HepG2 (cell line): ENCODE data around the gene CYRIA. TPM values are rescaled to one million over a fixed set of nuclear protein-coding genes. Genes with fewer than 3 reads are reported as not detected.
A peak's percentile ranks its signal among the peaks of the same experiment; 100 is the strongest.

ENCODE experiments used
- ATAC-seq: fragments of 200-7000 bp; cut with Tn5 transposase; 3 replicates; pipeline ENCODE4 v1.9.1; 2020; ENCODE audit warnings: mild to moderate bottlenecking, moderate library complexity
- BruUV-seq: library from RNA; stranded (reverse); fragments of 400-500 nt; replicated peaks from 2 replicates; lab custom pipeline; 2021; lab: Mats Ljungman, UMichigan
- CTCF ChIA-PET: fragments of 300-600 bp; formaldehyde crosslinking; extraction: SDS; loops from one replicate; lab custom pipeline; 2021; ENCODE audit warnings: low total read pairs, inconsistent platforms, low intra/inter-chr PET ratio; lab: Yijun Ruan, JAX
- POLR2A ChIA-PET: fragments of 350-600 bp; sonication (Branson Sonifier 250); formaldehyde crosslinking; loops from one replicate; lab custom pipeline; 2020; ENCODE audit warnings: antibody characterized with exemption, inconsistent platforms; lab: Yijun Ruan, JAX
- DNase-seq: peaks from one replicate; pipeline ENCODE4 v3.0.0-alpha.2; 2015; ENCODE audit warnings: low spot score
- FAIRE-seq: peaks from 3 replicates; lab custom pipeline; 2011; peaks lifted over from hg19 to GRCh38; lab: Jason Lieb, UNC
- H2AFZ ChIP-seq: one replicate; pipeline ENCODE4 v1.6.1; 2011; ENCODE audit warnings: low read length, inconsistent platforms
- H3K27ac ChIP-seq: fragments of 300-600 bp; 3 replicates; pipeline ENCODE4 v1.8.0; 2011; ENCODE audit warnings: mixed run types, mild to moderate bottlenecking, mixed read lengths, low read length, inconsistent platforms; ENCODE audit not compliant: insufficient read depth; ENCODE audit errors: extremely low read length
- H3K27me3 ChIP-seq, 2 experiments: fragments of 200-600 bp in 1 of 2; 2 replicates in 1 of 2; 3 replicates in 1 of 2; pipeline versions ENCODE4 v1.6.0 to v1.8.0; 2011; ENCODE audit warnings: low read length in 2 of 2, mild to moderate bottlenecking in 2 of 2, moderate library complexity in 2 of 2, inconsistent platforms in 1 of 2; ENCODE audit not compliant: insufficient read depth in 2 of 2, control insufficient read depth in 1 of 2
- H3K36me3 ChIP-seq, 2 experiments: fragments of 200-600 bp in 1 of 2; replicated peaks in 1 of 2; 2 replicates in 1 of 2; 3 replicates in 1 of 2; pipeline versions ENCODE4 v1.5.1 to v1.8.0; 2011; ENCODE audit warnings: low read length in 2 of 2, inconsistent platforms in 1 of 2; ENCODE audit not compliant: insufficient read depth in 2 of 2, control insufficient read depth in 1 of 2
- H3K4me1 ChIP-seq: 2 replicates; pipeline ENCODE4 v1.5.1; 2012; ENCODE audit warnings: low read length, inconsistent platforms; ENCODE audit not compliant: insufficient read depth
- H3K4me2 ChIP-seq: 2 replicates; pipeline ENCODE4 v1.6.0; 2011; ENCODE audit warnings: low read depth, low read length, inconsistent platforms
- H3K4me3 ChIP-seq, 3 experiments: fragments of 200-600 bp in 1 of 3; sonication (generic), shearing (Covaris generic) in 1 of 3; replicated peaks in 1 of 3; 2 replicates each; pipeline ENCODE4 v1.5.1; 2011 to 2016; ENCODE audit warnings: low read length in 3 of 3, inconsistent platforms in 2 of 3, low read depth in 2 of 3, mild to moderate bottlenecking in 2 of 3, control low read depth in 1 of 3, mixed read lengths in 1 of 3; ENCODE audit not compliant: insufficient read depth in 1 of 3
- H3K79me2 ChIP-seq: one replicate; pipeline ENCODE4 v1.6.1; 2011; ENCODE audit warnings: low read length, inconsistent platforms; ENCODE audit not compliant: insufficient read depth
- H3K9ac ChIP-seq: 2 replicates; pipeline ENCODE4 v1.6.0; 2011; ENCODE audit warnings: mild to moderate bottlenecking, low read depth, low read length, inconsistent platforms; ENCODE audit not compliant: insufficient read depth
- H3K9me3 ChIP-seq: 2 replicates; pipeline ENCODE4 v1.5.1; 2012; ENCODE audit warnings: mild to moderate bottlenecking, low read length
- H4K20me1 ChIP-seq: 2 replicates; pipeline ENCODE4 v1.6.0; 2011; ENCODE audit warnings: inconsistent platforms, mild to moderate bottlenecking, low read length, moderate library complexity; ENCODE audit not compliant: insufficient read depth
- ATF7 ChIP-seq, 2 experiments: fragments of 450-650 bp in 1 of 2; sonication (generic) in 1 of 2; formaldehyde crosslinking in 1 of 2; IDR thresholded peaks; 2 replicates each; pipeline versions ENCODE4 v1.4.0 to v1.6.1; 2016 to 2020; ENCODE audit warnings: antibody characterized with exemption in 1 of 2, mild to moderate bottlenecking in 1 of 2, missing genetic modification reagents in 1 of 2
- FOXA3 ChIP-seq: IDR thresholded peaks from 2 replicates; pipeline ENCODE4 v1.6.1; 2016; ENCODE audit warnings: missing genetic modification reagents, missing compliant biosample characterization
- KMT2B ChIP-seq: IDR thresholded peaks from 2 replicates; pipeline ENCODE4 v1.6.1; 2016; ENCODE audit warnings: missing genetic modification reagents, missing compliant biosample characterization
- MATR3 ChIP-seq: sonication (generic); formaldehyde crosslinking; IDR thresholded peaks from 2 replicates; pipeline ENCODE4 v1.4.0; 2020; ENCODE audit warnings: missing genetic modification reagents
- MNT ChIP-seq: fragments of 450-650 bp; IDR thresholded peaks from 2 replicates; pipeline ENCODE4 v1.6.1; 2016
- NR2C2 ChIP-seq: sonication (generic); formaldehyde crosslinking; IDR thresholded peaks from 2 replicates; pipeline ENCODE4 v1.4.0; 2020; ENCODE audit warnings: missing genetic modification reagents, mild to moderate bottlenecking, moderate library complexity, borderline replicate concordance
- SIX4 ChIP-seq: sonication (generic); formaldehyde crosslinking; IDR thresholded peaks from 2 replicates; pipeline ENCODE4 v1.4.0; 2020; ENCODE audit warnings: missing genetic modification reagents
- SRSF9 ChIP-seq: fragments of 200-400 bp; formaldehyde crosslinking; IDR thresholded peaks from 2 replicates; pipeline ENCODE4 v1.6.1; 2018; ENCODE audit warnings: borderline replicate concordance, mild to moderate bottlenecking, low read depth, low read length; ENCODE audit not compliant: insufficient read depth, poor library complexity, severe bottlenecking
- ZFP36L2 ChIP-seq: sonication (generic); formaldehyde crosslinking; IDR thresholded peaks from 2 replicates; pipeline ENCODE4 v1.4.0; 2020; ENCODE audit warnings: missing genetic modification reagents
- ZNF598 ChIP-seq: sonication (generic); formaldehyde crosslinking; IDR thresholded peaks from 2 replicates; pipeline ENCODE4 v1.5.1; 2020; ENCODE audit warnings: mild to moderate bottlenecking, missing genetic modification reagents, borderline replicate concordance
- WGBS: methylation state at CpG from one replicate; pipeline ENCODE4 v1.1.6; 2017; ENCODE audit warnings: low lambda C conversion rate; 5-methylcytosine and 5-hydroxymethylcytosine counted together
- in situ Hi-C: cut with HindIII; loops from 2 replicates; pipeline ENCODE4 v1.10.0; 2017; ENCODE audit warnings: low pct_unique_long_range_greater_than_20kb; ENCODE audit not compliant: extremely low pct_ligation_motif_present
- intact Hi-C: fragments of 100-400 bp; cut with micrococcal nuclease; formaldehyde crosslinking; loops from one replicate; pipeline ENCODE4 v1.10.0; 2022; ENCODE audit not compliant: unreplicated experiment
- polyA plus RNA-seq, 8 experiments: library from polyadenylated mRNA; depleted of rRNA in 3 of 8; stranded (reverse) in 7 of 8; unstranded in 1 of 8; fragments of >200 nt; fragmentation: Illumina TruSeq in 4 of 8; extraction: Trizol in 4 of 8; gene quantifications; 2 replicates each; pipeline versions ENCODE4 v1.2.1 to v1.2.3, GENCODE V29; 2011 to 2016; ENCODE audit warnings: low read depth in 4 of 8, missing spikeins in 1 of 8, mixed read lengths in 1 of 8; ENCODE audit not compliant: insufficient read depth in 1 of 8
- total RNA-seq, 5 experiments: library from RNA; depleted of rRNA; stranded (reverse); fragments of >200 nt; fragmentation: Illumina TruSeq; extraction: Trizol; gene quantifications; 2 replicates each; pipeline ENCODE4 v1.2.3, GENCODE V29; 2016; ENCODE audit warnings: low read depth in 1 of 5
- TF ChIP-seq, protein P1 (sequence below): sonication (generic); formaldehyde crosslinking; IDR thresholded peaks from 2 replicates; pipeline ENCODE4 v1.4.0; 2020; ENCODE audit warnings: mild to moderate bottlenecking, missing genetic modification reagents
- TF ChIP-seq, protein P2 (sequence below): sonication (generic); formaldehyde crosslinking; IDR thresholded peaks from 2 replicates; pipeline ENCODE4 v1.4.0; 2020; ENCODE audit warnings: missing genetic modification reagents

CYRIA gene
- total and polyA plus RNA-seq, 2 of the 13 experiments (the other 11 are each of a cell fraction or from before 2014, with no cell fraction given): 0.09 TPM; not detected in 1

DNA sequence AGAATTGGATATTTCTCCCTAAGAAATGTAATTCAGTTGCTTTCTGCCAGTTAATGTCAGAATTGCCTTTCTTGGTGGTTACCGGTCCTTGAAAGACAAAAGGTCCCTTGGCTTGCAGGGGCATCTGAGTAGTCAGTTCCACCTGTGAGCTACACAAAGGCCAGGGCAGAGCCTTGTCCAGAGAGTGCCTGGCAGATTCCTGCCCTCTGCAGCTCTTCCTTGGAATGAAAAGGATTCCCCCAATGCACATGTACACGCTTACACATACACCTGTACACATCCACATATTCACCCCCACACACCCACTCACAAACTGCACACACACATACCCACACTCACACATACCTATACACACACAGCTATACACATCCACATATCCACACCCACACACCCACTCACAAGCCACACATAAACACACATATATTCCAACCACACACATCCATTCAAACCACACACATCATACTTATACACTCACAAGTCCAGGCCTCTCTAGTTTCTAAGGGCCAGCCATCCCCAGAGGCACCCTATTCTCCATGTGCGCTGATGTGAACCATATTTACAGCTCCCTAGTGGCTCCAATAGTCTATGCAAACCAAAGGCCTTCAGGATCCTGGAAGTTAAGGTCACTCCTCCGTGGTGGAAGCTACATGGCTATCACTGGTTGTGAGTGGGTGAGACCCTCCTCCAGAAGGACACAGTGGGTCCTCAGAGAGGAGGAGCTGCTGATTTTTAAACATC lies 9.6 kb downstream of the CYRIA start:
- ChIA-PET CTCF (no interaction called here), POLR2A (no interaction called here)
- TF ChIP-seq ATF7 (IDR thresholded peaks at IDR 0.05) (0 out of 2 replicates have a peak, but pooled peaks have one; percentile 3), ATF7 (CRISPR knock-in tag; IDR thresholded peaks at IDR 0.05) (no peak), MNT (0 out of 2 replicates have a peak, but pooled peaks have one; percentile 8), NR2C2 (CRISPR knock-in tag) (no peak)
- intact Hi-C loops (no loop called here), in situ Hi-C loops (no loop called here)
- no peaks in the 10 kb centered on the region for H3K9me3 ChIP-seq
- H4K20me1 ChIP-seq: no peaks in the 10 kb centered on the region
- H3K79me2 ChIP-seq: no peaks in the 10 kb centered on the region
- H3K27ac ChIP-seq: no peak overlapping the region
- WGBS: 44% methylated on average over 4 of the region's 4 CpGs
- no peak for DNase-seq
- H3K36me3 ChIP-seq: no peaks in the 10 kb centered on the region
- no TSS peak for BruUV-seq
- H3K9ac ChIP-seq: no peak overlapping the region
- no peak overlapping the region for H2AFZ ChIP-seq
- no peak overlapping the region for H3K4me3 ChIP-seq
- H3K27me3 ChIP-seq: peaks cover 0 to 10% of the 10 kb centered on the region in 2 experiments; a peak in 2 of 5 replicates
- no peak overlapping the region for H3K4me2 ChIP-seq
- ATAC-seq: no peak
- H3K4me1 ChIP-seq: peaks cover 13% of the 10 kb centered on the region
- no peak for FAIRE-seq

DNA sequence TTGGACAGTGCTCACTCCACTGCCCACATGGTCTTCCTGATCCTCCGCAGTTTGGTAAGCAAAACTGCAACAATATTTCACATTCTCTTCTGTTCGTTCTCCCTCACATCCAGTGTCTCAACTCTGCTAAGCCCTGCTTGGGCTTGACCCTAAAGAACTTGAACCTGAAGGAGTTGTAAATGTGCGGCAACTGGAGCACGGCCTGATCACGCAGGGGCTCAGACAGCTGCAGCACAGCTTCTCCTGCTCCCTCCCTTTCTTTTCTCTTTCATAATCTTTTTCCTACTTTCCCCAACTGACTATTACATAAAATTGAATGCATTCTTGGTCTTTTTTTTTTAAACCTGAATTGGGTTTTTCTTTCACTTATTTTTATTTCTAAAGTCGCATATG lies 10.2 kb downstream of the CYRIA start:
- CTCF ChIA-PET: no interaction called here
- intact Hi-C loops: no loop called here
- no peak for DNase-seq
- TF ChIP-seq KMT2B (CRISPR knock-in tag) (no peak), MATR3 (CRISPR knock-in tag) (no peak), ZFP36L2 (CRISPR knock-in tag) (no peak), SIX4 (no peak), ZNF598 (CRISPR knock-in tag) (no peak), SRSF9 (no peak), FOXA3 (no peak)
- TF ChIP-seq, protein P1, sequence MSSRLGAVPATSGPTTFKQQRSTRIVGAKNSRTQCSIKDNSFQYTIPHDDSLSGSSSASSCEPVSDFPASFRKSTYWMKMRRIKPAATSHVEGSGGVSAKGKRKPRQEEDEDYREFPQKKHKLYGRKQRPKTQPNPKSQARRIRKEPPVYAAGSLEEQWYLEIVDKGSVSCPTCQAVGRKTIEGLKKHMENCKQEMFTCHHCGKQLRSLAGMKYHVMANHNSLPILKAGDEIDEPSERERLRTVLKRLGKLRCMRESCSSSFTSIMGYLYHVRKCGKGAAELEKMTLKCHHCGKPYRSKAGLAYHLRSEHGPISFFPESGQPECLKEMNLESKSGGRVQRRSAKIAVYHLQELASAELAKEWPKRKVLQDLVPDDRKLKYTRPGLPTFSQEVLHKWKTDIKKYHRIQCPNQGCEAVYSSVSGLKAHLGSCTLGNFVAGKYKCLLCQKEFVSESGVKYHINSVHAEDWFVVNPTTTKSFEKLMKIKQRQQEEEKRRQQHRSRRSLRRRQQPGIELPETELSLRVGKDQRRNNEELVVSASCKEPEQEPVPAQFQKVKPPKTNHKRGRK (CRISPR knock-in tag): no peak
- TF ChIP-seq, protein P2, sequence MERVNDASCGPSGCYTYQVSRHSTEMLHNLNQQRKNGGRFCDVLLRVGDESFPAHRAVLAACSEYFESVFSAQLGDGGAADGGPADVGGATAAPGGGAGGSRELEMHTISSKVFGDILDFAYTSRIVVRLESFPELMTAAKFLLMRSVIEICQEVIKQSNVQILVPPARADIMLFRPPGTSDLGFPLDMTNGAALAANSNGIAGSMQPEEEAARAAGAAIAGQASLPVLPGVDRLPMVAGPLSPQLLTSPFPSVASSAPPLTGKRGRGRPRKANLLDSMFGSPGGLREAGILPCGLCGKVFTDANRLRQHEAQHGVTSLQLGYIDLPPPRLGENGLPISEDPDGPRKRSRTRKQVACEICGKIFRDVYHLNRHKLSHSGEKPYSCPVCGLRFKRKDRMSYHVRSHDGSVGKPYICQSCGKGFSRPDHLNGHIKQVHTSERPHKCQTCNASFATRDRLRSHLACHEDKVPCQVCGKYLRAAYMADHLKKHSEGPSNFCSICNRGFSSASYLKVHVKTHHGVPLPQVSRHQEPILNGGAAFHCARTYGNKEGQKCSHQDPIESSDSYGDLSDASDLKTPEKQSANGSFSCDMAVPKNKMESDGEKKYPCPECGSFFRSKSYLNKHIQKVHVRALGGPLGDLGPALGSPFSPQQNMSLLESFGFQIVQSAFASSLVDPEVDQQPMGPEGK (CRISPR knock-in tag): no peak

More for the DNA sequence above, 10.2 kb downstream of the CYRIA start:
- Histone ChIP-seq H3K9ac (no peak overlapping the region), H3K9me3 (no peaks in the 10 kb centered on the region), H2AFZ (no peak overlapping the region), H4K20me1 (no peaks in the 10 kb centered on the region), H3K27me3 (peaks cover 0 to 10% of the 10 kb centered on the region in 2 experiments; a peak in 2 of 5 replicates), H3K27ac (no peak overlapping the region), H3K4me2 (no peak overlapping the region), H3K4me1 (peaks cover 13% of the 10 kb centered on the region), H3K79me2 (no peaks in the 10 kb centered on the region), H3K36me3 (no peaks in the 10 kb centered on the region), H3K4me3 (no peak overlapping the region)
- POLR2A ChIA-PET: no interaction called here
- no TSS peak for BruUV-seq
- in situ Hi-C loops: no loop called here
- FAIRE-seq (no peak), ATAC-seq (no peak)
- 49% methylated on average over 6 of the region's 6 CpGs for WGBS
